GM19468 (cell line): ENCODE measurements around the gene NFKB1.
A peak's percentile ranks its signal among the peaks of the same experiment; 100 is the strongest.
"Not testable (repeated sequence)": the region's sequence is repeated elsewhere in the genome, so short reads cannot be mapped to it uniquely, and the experiment has no call there.

ENCODE experiments used
- ATAC-seq: cut with Tn5 transposase; IDR thresholded peaks from one replicate; pipeline ENCODE4 v1.9.1; 2021; ENCODE audit warnings: mild to moderate bottlenecking, moderate library complexity, moderate number of reproducible peaks; ENCODE audit not compliant: unreplicated experiment; ENCODE audit errors: extremely low read depth

Gene NFKB1

GRCh38 chr4:102619021-102619420 is 117.9 kb downstream of the NFKB1 start:
- ATAC-seq, result not testable (repeated sequence)

DNA sequence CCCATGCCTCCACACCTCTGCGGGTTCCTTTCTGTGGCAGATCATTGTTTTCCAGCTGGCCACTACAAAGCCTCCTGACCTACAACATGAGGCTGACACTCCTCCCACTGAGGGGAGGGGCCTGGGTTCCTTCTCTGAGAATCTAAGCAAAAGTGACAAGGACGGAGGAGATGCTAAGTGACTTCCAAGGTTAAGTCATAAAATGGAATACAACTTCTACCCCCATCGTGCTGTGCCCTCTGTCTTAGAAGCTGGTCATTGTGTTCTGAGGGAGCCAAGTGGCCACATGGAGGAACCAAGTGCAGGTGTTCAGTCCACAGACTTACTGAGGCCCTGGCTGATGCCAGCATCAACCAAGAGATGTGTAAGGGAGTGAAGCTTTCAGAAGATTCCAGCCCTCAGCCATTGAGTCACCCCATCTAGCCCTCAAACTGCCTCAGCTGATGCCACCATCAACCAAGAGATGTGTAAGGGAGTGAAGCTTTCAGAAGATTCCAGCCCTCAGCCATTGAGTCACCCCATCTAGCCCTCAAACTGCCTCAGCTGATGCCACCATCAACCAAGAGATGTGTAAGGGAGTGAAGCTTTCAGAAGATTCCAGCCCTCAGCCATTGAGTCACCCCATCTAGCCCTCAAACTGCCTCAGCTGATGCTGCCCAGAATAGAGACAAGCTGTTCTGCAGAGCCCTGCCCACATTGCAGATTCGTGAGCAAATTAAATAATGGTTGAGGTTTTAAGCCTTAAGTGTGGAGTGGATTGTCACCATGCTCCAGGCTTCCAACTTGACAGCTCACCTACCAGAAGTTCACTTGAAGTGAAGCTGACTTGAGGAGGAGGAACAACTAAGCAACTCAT is 118.8 kb downstream of the NFKB1 start:
- not testable (repeated sequence) for ATAC-seq

DNA sequence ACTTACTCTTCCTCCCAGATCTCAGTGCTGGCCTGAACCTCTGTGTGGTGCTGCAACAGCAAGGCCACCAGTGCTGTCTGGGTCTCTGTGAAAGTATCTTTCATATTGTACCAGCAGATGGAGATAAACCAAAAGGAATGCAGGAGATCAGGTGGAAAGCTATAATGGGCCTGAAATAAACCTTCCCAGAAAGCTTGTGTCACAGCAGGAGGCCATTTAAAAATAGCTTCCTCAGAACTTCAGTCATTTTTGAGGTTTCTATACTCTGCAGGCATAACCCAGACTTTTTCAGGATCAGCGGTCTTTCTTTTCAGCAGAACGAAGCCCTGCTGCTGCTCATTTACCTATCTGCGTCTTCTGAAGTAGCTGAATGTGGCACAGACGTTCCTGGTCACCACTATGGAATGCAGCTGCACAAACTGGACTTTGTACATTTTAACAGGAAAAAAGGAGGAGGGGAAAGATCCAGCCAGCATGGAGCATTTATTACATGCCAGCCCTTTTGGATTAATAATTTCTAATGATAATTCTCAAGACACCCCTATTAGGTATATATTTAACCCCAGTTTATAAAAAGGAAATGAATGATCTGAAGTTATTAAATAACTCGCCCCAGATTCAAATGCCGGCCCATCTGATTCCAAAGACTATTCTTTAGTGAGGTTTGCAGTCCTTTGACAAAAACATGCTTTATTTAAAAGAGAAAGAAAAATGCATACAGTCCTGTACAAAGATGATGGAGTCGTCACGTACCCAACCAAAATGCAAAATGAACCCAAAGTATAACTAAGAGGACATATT is 119.7 kb downstream of the NFKB1 start:
- ATAC-seq, result peak; percentile 38

DNA sequence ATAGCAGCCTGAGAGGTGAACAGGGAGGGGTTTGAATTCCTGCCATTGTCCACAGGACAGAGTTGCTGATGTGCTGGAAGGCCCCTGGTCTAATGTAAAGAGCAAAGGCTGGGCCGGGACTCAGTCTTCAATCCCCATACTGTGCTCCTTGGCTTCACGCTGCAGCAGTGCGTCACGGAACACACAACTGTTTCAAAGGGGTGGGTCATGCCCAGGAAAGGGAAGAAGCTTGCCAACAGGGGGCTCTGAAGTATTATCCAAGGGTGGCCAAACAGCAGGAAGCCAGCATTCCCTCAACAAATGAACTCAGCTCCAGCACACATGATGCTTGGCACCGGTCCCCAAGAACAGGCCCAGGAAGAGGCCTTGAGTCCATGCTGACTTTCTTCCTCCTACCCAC is 122.5 kb downstream of the NFKB1 start:
- ATAC-seq, result no peak

- no peak for ATAC-seq
These were observed 123.3 kb downstream of the NFKB1 start for GRCh38 chr4:102624505-102624904.

GRCh38 chr4:102625232-102625930 is 124.2 kb downstream of the NFKB1 start:
- ATAC-seq, result peak; percentile 69

- ATAC-seq, result no peak
These were observed 126.8 kb downstream of the NFKB1 start for GRCh38 chr4:102627831-102628523.

GRCh38 chr4:102629673-102630072 is 128.5 kb downstream of the NFKB1 start:
- ATAC-seq, result no peak

DNA sequence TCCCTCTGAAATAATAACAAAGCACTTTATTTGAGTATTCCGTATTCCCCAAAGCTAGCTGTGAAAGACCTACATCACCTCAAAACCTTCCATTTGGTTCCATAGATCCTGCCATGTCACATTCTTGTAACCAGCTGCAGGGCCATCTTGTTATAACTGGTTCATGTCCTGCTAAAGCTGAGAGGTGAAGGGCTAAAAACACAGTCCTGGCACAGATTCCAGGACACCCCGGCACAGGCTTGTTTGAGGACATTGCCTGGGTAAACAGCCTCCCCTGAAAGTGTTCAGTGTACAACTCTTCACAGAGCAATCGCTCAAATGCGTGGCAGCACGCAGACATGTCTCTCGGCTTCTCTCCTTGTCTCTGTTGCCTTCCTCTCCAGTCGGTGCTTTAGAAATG is 130.5 kb downstream of the NFKB1 start:
- ATAC-seq, result no peak

DNA sequence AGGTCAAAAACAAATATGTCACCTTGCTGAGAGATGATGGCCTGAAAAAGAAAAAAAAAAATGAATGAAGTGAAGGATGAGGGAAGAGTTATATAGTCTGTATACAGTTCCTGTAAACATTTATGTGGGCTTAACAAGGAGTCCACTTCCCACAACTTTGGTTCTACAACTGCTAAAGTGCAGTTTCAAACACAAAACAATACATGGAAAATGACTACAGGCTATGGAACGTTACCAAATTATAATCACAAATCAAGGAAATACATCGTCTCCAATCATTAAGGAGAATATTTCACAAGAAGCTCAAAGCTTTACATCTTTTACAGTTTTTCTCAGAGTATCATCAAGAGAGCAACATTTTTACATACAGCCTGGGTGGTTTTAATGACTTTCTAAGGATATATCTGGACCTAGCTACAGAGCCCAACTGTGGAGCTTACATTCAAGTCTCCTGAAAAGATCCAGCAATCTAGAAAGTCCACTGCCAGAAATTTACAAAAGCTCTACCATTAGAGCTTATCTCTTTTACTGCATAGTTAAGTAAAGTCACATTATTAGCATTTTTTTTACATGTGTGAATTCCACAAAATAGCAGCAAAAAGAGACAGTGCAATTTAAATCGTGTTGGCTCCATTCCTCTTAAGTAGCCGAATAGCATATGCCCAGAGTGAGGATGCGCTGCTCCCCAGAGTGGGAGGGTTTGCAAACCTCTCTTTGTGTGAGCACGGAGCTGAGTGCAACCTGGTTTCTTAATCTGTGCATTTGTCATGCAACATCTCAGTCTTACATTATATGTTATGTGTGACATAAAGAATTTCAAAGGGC is 131.3 kb downstream of the NFKB1 start:
- no peak for ATAC-seq

DNA sequence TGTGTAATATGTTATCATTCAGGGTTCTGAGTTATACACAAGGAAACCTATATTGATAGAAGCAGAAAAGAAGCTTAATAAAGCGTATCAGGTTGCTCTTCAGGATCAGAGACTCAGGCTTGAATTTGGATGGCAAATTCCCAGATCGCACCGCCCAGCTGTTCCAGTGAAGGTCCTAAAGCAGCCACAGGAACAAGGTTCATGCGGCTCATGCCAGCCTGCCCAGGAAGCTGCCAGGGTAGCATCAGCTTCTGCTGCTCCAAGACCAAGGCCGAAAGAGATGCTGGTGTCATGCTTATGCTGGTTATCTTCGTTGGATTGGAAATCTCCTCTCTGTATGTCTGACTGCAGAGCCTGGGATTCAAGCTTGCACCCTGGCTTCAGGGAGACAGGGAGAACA is 131.9 kb downstream of the NFKB1 start:
- ATAC-seq, result no peak

DNA sequence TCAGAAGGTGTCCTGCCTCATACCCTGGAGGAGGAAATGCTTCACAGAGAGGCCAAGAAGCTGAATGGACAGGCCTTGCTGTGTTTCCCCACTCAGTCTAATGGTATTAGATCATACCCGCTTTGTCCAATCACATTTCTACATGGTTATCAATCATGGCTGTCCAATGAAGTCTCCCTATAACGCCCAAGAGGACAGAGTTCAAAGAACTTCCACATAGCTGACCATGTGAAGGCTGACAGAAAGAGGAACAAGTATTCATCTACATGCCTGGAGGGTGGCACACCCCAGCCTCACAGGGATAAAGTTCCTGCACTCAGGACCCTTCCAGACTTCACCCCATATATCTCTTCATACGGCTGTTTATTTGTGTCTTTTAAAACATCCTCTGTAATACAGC is 136.2 kb downstream of the NFKB1 start:
- ATAC-seq, result no peak

DNA sequence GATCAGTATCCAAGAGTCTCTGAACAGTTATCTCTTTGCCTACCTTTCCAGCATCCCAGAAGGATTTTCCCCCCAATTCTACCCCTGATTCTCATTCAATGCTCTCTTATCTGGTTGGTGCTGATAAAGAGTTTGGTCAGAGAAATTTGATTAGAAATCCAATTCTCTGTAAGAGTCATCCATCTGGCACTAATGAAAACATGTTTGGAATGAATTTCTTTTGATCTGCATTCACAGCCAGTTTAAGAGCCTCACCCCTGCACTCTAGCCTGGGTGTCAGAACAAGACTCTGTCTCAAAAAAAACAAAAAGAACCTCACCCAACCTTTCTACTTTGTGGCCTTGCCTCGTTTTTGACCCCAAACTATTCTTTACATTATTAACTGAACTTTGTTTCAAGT is 137.5 kb downstream of the NFKB1 start:
- no peak for ATAC-seq

GRCh38 chr4:102639598-102639997 is 138.4 kb downstream of the NFKB1 start:
- no peak for ATAC-seq

GRCh38 chr4:102640669-102641068 is 139.5 kb downstream of the NFKB1 start:
- no peak for ATAC-seq

DNA sequence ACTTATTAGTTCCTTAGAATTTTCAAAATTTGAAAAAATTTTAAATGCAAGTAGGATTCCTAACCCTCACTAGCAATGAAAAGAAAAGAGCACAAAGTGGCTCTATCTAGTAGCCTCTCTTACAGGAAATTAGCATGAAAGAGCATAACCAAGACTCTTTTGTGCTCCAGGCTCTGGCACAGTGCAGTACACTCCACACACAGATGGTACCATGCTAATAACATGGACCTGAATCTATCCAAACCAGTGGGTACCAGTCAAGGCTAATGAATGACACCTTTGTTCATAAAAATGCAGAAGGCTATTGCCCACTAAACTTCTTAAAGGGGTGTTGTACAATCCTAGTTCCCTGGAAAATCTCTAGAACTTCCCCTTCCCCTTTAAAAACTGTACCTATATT is 140.6 kb downstream of the NFKB1 start:
- ATAC-seq, result no peak

GRCh38 chr4:102642631-102643298 is 141.6 kb downstream of the NFKB1 start:
- no peak for ATAC-seq

DNA sequence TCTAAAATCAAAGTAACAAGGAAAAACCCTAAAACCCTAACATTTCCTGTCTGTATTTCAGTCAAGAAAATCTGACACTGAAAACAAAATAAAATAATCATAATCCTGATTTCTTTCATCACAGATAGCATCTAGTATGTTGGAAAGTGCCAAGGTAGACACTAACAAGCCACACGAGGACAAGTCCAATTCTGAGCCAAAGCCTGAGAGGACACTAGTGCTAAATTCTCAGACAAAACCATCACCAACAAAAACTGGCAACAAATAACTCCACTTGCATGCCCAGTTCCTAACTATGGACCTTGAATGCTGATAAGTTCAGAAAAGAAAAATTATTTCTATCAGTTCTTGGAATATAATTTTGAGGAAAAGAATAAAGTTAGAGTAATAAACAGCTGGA is 146.0 kb downstream of the NFKB1 start:
- no peak for ATAC-seq

DNA sequence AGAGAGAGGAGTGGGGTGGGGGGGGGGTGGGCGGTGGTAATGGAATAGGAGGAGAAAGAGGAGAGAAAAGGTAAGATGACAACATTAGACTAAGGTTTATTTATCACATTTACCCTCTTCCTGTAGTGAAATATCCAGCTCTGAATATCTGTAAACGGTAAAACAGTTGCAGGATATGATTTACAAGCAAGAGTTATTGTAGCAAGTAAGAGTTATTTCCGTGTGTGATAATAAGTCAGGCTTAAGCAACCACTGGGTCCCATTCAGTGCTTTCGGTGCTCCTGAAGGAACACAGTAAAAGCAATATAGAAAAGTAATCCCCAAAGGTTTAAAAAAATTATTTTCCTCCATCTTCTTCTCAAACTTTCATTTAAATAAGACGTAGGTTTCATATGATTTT is 156.0 kb downstream of the NFKB1 start:
- ATAC-seq, result no peak
